ENCODE data around the gene HS3ST6.

Gene HS3ST6

GRCh38 chr16:1950559-1950958 is 32.3 kb upstream of the HS3ST6 start:
- no peak for TF ChIP-seq CTCF (IDR thresholded peaks at IDR 0.05; ENCODE audit: low read depth, low read length)
- H3K4me3 ChIP-seq (ENCODE audit: low read depth, low read length), result no peak overlapping the region
- no peak for DNase-seq (ENCODE audit: low read depth, low spot score)

GRCh38 chr16:1950047-1950446 is 31.8 kb upstream of the HS3ST6 start:
- in situ Hi-C loops (cut with HindIII; ENCODE audit: low sequenced_read_pairs), result no loop called here
- H3K4me3 ChIP-seq (ENCODE audit: low read depth, low read length), result no peak overlapping the region
- no peak for DNase-seq (ENCODE audit: low read depth, low spot score)
- no peak for TF ChIP-seq CTCF (IDR thresholded peaks at IDR 0.05; ENCODE audit: low read depth, low read length)

More at GRCh38 chr16:1950559-1950958, 32.3 kb upstream of the HS3ST6 start:
- in situ Hi-C loops (cut with HindIII; ENCODE audit: low sequenced_read_pairs), result no loop called here

GRCh38 chr16:1949507-1949906 is 31.3 kb upstream of the HS3ST6 start:
- H3K4me3 ChIP-seq (ENCODE audit: low read depth, low read length), result no peak overlapping the region
- TF ChIP-seq CTCF (IDR thresholded peaks at IDR 0.05; ENCODE audit: low read depth, low read length), result no peak
- in situ Hi-C loops (cut with HindIII; ENCODE audit: low sequenced_read_pairs), result no loop called here
- no peak for DNase-seq (ENCODE audit: low read depth, low spot score)

GRCh38 chr16:1947369-1947670 is 29.1 kb upstream of the HS3ST6 start:
- no peak for TF ChIP-seq CTCF (IDR thresholded peaks at IDR 0.05; ENCODE audit: low read depth, low read length)
- H3K4me3 ChIP-seq (ENCODE audit: low read depth, low read length), result no peak overlapping the region
- DNase-seq (ENCODE audit: low read depth, low spot score), result no peak
- in situ Hi-C loops (cut with HindIII; ENCODE audit: low sequenced_read_pairs), result no loop called here

GRCh38 chr16:1946495-1947368 is 28.5 kb upstream of the HS3ST6 start:
- H3K4me3 ChIP-seq (ENCODE audit: low read depth, low read length), result no peak overlapping the region
- DNase-seq (ENCODE audit: low read depth, low spot score), result no peak
- peak; percentile 9 for TF ChIP-seq CTCF (IDR thresholded peaks at IDR 0.05; ENCODE audit: low read depth, low read length)
- in situ Hi-C loops (cut with HindIII; ENCODE audit: low sequenced_read_pairs), result no loop called here

- in situ Hi-C loops (cut with HindIII; ENCODE audit: low sequenced_read_pairs), result no loop called here
Observed at GRCh38 chr16:1945559-1946391, 27.6 kb upstream of the HS3ST6 start.

More at GRCh38 chr16:1945559-1946391, 27.6 kb upstream of the HS3ST6 start:
- no peak overlapping the region for H3K4me3 ChIP-seq (ENCODE audit: low read depth, low read length)
- DNase-seq (ENCODE audit: low read depth, low spot score), result no peak
- no peak for TF ChIP-seq CTCF (IDR thresholded peaks at IDR 0.05; ENCODE audit: low read depth, low read length)
